Ectodermal cell (in vitro differentiated cells): ENCODE results near the gene ZNF396.

Experiments
- H3K27ac ChIP-seq: 2 replicates; pipeline ENCODE4 v1.7.0; 2013; ENCODE audit warnings: mild to moderate bottlenecking, low read depth, low read length; ENCODE audit not compliant: insufficient read depth, poor library complexity, severe bottlenecking
- H3K27me3 ChIP-seq: 2 replicates; pipeline ENCODE4 v1.7.0; 2013; ENCODE audit warnings: mild to moderate bottlenecking, low read length; ENCODE audit not compliant: insufficient read depth, control insufficient read depth, poor library complexity, severe bottlenecking
- H3K36me3 ChIP-seq: one replicate; pipeline ENCODE4 v1.7.0; 2013; ENCODE audit warnings: low read length; ENCODE audit not compliant: control insufficient read depth, insufficient read depth
- H3K4me1 ChIP-seq: one replicate; pipeline ENCODE4 v1.7.0; 2013; ENCODE audit warnings: low read length; ENCODE audit not compliant: control insufficient read depth, insufficient read depth
- H3K4me3 ChIP-seq: 2 replicates; pipeline ENCODE4 v1.7.0; 2013; ENCODE audit warnings: low read depth, low read length, control low read depth; ENCODE audit not compliant: insufficient read depth
- H3K9me3 ChIP-seq: 2 replicates; pipeline ENCODE4 v1.7.0; 2013; ENCODE audit warnings: mild to moderate bottlenecking, low read length, moderate library complexity; ENCODE audit not compliant: control insufficient read depth
- WGBS, 2 experiments: methylation state at CpG; one replicate each; pipeline ENCODE4 v1.1.7; 2013; ENCODE audit warnings: missing lambda C conversion rate in 2 of 2; 5-methylcytosine and 5-hydroxymethylcytosine counted together

The ZNF396 gene

GRCh38 chr18:35322486-35323458 is 54.4 kb downstream of the ZNF396 start:
- WGBS, 2 experiments: 79 to 99% methylated on average over 1 to 3 of the region's 3 CpGs
- no peaks in the 10 kb centered on the region for H3K9me3 ChIP-seq
- H3K36me3 ChIP-seq: no peaks in the 10 kb centered on the region
- H3K27me3 ChIP-seq: no peaks in the 10 kb centered on the region
- H3K4me3 ChIP-seq: no peak overlapping the region
- no peak overlapping the region for H3K27ac ChIP-seq
- H3K4me1 ChIP-seq: peaks cover 7% of the 10 kb centered on the region
